DND-41 (cell line): ENCODE data around the gene PPP3CA.
"Not testable (repeated sequence)": the region's sequence is repeated elsewhere in the genome, so short reads cannot be mapped to it uniquely, and the experiment has no call there.

Experiments
- ATAC-seq: fragments of 200-7000 bp; cut with Tn5 transposase; 3 replicates; pipeline ENCODE4 v1.9.1; 2021; ENCODE audit warnings: low read depth; ENCODE audit not compliant: insufficient read depth
- DNase-seq: peaks from one replicate; pipeline ENCODE4 v3.0.0-alpha.2; 2020
- H2AFZ ChIP-seq: 2 replicates; pipeline ENCODE4 v1.6.0; 2012; ENCODE audit warnings: low read depth, low read length
- H3K27ac ChIP-seq: 2 replicates; pipeline ENCODE4 v1.5.1; 2012; ENCODE audit warnings: low read length, inconsistent platforms
- H3K27me3 ChIP-seq: fragments of 200-600 bp; sonication (generic); 2 replicates; pipeline ENCODE4 v1.6.0; 2012; ENCODE audit warnings: low read length, mild to moderate bottlenecking, inconsistent platforms; ENCODE audit not compliant: insufficient read depth, poor library complexity
- H3K36me3 ChIP-seq: 2 replicates; pipeline ENCODE4 v1.5.1; 2012; ENCODE audit warnings: low read length, inconsistent platforms; ENCODE audit not compliant: insufficient read depth
- H3K4me1 ChIP-seq: 2 replicates; pipeline ENCODE4 v1.5.1; 2012; ENCODE audit warnings: mild to moderate bottlenecking, low read length; ENCODE audit not compliant: insufficient read depth
- H3K4me2 ChIP-seq: 2 replicates; pipeline ENCODE4 v1.6.0; 2012; ENCODE audit warnings: mild to moderate bottlenecking, moderate library complexity, low read length, inconsistent platforms; ENCODE audit not compliant: insufficient read depth
- H3K4me3 ChIP-seq, 2 experiments: fragments of 200-600 bp in 1 of 2; shearing (Covaris generic) in 1 of 2; 2 replicates each; pipeline ENCODE4 v1.5.1; 2012 to 2016; ENCODE audit warnings: inconsistent platforms in 2 of 2, low read length in 2 of 2, mild to moderate bottlenecking in 2 of 2, low read depth in 1 of 2, moderate library complexity in 1 of 2
- H3K79me2 ChIP-seq: 2 replicates; pipeline ENCODE4 v1.6.0; 2012; ENCODE audit warnings: low read length, inconsistent platforms; ENCODE audit not compliant: insufficient read depth
- H3K9ac ChIP-seq: 2 replicates; pipeline ENCODE4 v1.6.0; 2012; ENCODE audit warnings: low read depth, mild to moderate bottlenecking, inconsistent platforms, low read length, moderate library complexity
- H3K9me3 ChIP-seq: 2 replicates; pipeline ENCODE4 v1.5.1; 2012; ENCODE audit warnings: low read length, moderate library complexity, mild to moderate bottlenecking, inconsistent platforms; ENCODE audit not compliant: insufficient read depth, severe bottlenecking
- H4K20me1 ChIP-seq: 2 replicates; pipeline ENCODE4 v1.6.0; 2012; ENCODE audit warnings: low read length; ENCODE audit not compliant: insufficient read depth
- CTCF ChIP-seq: IDR thresholded peaks from 2 replicates; pipeline ENCODE4 v1.5.1; 2012; ENCODE audit warnings: borderline replicate concordance, low read length, moderate library complexity, mild to moderate bottlenecking; ENCODE audit not compliant: poor library complexity, severe bottlenecking; ENCODE audit errors: extremely low read depth
- EZH2 ChIP-seq: IDR thresholded peaks from 3 replicates; pipeline ENCODE4 v1.6.1; 2012; ENCODE audit warnings: borderline replicate concordance, low read depth, mild to moderate bottlenecking, moderate library complexity, low read length, inconsistent platforms; ENCODE audit not compliant: severe bottlenecking

Gene PPP3CA

GRCh38 chr4:101183666-101184373 is 163.5 kb downstream of the PPP3CA start:
- Histone ChIP-seq H3K27me3 (no peaks in the 10 kb centered on the region), H3K79me2 (no peaks in the 10 kb centered on the region), H4K20me1 (no peaks in the 10 kb centered on the region), H3K36me3 (peaks cover 10% of the 10 kb centered on the region; the same call in 1 of the 2 replicates), H3K9me3 (no peaks in the 10 kb centered on the region), H3K9ac (no peak overlapping the region), H3K4me3 (no peak overlapping the region), H2AFZ (no peak overlapping the region), H3K27ac (no peak overlapping the region), H3K4me1 (no peaks in the 10 kb centered on the region), H3K4me2 (no peak overlapping the region)
- DNase-seq (no peak), ATAC-seq (no peak)
- no peak for TF ChIP-seq CTCF

- H3K79me2 ChIP-seq = no peaks in the 10 kb centered on the region
- H3K27ac ChIP-seq = no peak overlapping the region
Measured at GRCh38 chr4:101183221-101183620, 164.1 kb downstream of the PPP3CA start.

GRCh38 chr4:101182688-101183087 is 164.6 kb downstream of the PPP3CA start:
- H3K4me1 ChIP-seq, H2AFZ ChIP-seq, H3K9ac ChIP-seq, H3K27ac ChIP-seq, H3K79me2 ChIP-seq, H3K36me3 ChIP-seq, H3K4me3 ChIP-seq, H3K4me2 ChIP-seq, H4K20me1 ChIP-seq, ATAC-seq, DNase-seq, H3K27me3 ChIP-seq, H3K9me3 ChIP-seq: not testable (repeated sequence)

More at GRCh38 chr4:101183221-101183620, 164.1 kb downstream of the PPP3CA start:
- Histone ChIP-seq H3K4me3 (no peak overlapping the region), H2AFZ (no peak overlapping the region), H3K4me2 (no peak overlapping the region), H3K9ac (no peak overlapping the region), H4K20me1 (no peaks in the 10 kb centered on the region), H3K9me3 (no peaks in the 10 kb centered on the region), H3K36me3 (peaks cover 10% of the 10 kb centered on the region; the same call in 1 of the 2 replicates), H3K27me3 (no peaks in the 10 kb centered on the region), H3K4me1 (no peaks in the 10 kb centered on the region)
- TF ChIP-seq CTCF (no peak), EZH2 (no peak)
- DNase-seq = no peak
- ATAC-seq = no peak

GRCh38 chr4:101178731-101179130 is 168.6 kb downstream of the PPP3CA start:
- Histone ChIP-seq H3K9me3 (no peaks in the 10 kb centered on the region), H3K9ac (no peak overlapping the region), H3K27me3 (no peaks in the 10 kb centered on the region), H3K4me3 (no peak overlapping the region), H2AFZ (no peak overlapping the region), H3K79me2 (no peaks in the 10 kb centered on the region), H4K20me1 (no peaks in the 10 kb centered on the region), H3K27ac (no peak overlapping the region), H3K36me3 (peaks cover 10% of the 10 kb centered on the region; the same call in 1 of the 2 replicates), H3K4me2 (no peak overlapping the region), H3K4me1 (no peaks in the 10 kb centered on the region)
- ATAC-seq (no peak), DNase-seq (no peak)
- TF ChIP-seq EZH2 (no peak), CTCF (no peak)
